Activated CD4-positive, alpha-beta T cell treated with anti-CD3 and anti-CD28 coated beads, Interleukin-10, Interleukin-2, amounts not matched to agents 100 ng/mL and 50 ng/mL, durations not matched to agents 16 hours and 8 hours (primary cell): ENCODE results near the gene FCER2.

Experiments used
- DNase-seq: peaks from one replicate; pipeline ENCODE4 v3.0.0-alpha.2; 2020

The FCER2 gene

GRCh38 chr19:7732045-7732444, 30.1 kb upstream of the FCER2 start, which contains the start of gene CLEC4G:
CLEC4G (minus strand) TSS chr19:7732110; CDS start chr19:7732102, 8 bp downstream.
- no peak for DNase-seq

GRCh38 chr19:7731615-7732014, 29.7 kb upstream of the FCER2 start:
- DNase-seq: no peak

GRCh38 chr19:7731218-7731595, 29.3 kb upstream of the FCER2 start:
- no peak for DNase-seq

- no peak for DNase-seq
Observed at GRCh38 chr19:7730286-7731217, 28.6 kb upstream of the FCER2 start.

GRCh38 chr19:7729831-7730285, 27.9 kb upstream of the FCER2 start:
- DNase-seq: no peak

GRCh38 chr19:7729211-7729610, 27.3 kb upstream of the FCER2 start:
- DNase-seq: no peak

GRCh38 chr19:7725791-7726190, 23.9 kb upstream of the FCER2 start:
- no peak for DNase-seq

GRCh38 chr19:7722231-7722651, 20.3 kb upstream of the FCER2 start:
- no peak for DNase-seq

- no peak for DNase-seq
Observed at GRCh38 chr19:7720351-7720750, 18.4 kb upstream of the FCER2 start.

GRCh38 chr19:7718668-7719067, 16.7 kb upstream of the FCER2 start:
- no peak for DNase-seq

GRCh38 chr19:7716762-7717161, 14.8 kb upstream of the FCER2 start:
- DNase-seq: no peak

GRCh38 chr19:7715671-7716070, 13.7 kb upstream of the FCER2 start:
- DNase-seq: no peak

- DNase-seq: no peak
Observed at GRCh38 chr19:7710616-7711015, 8.7 kb upstream of the FCER2 start.

- DNase-seq: no peak
Observed at GRCh38 chr19:7709932-7710460, 8.1 kb upstream of the FCER2 start.

- DNase-seq: no peak
Observed at GRCh38 chr19:7706955-7707456, 5.1 kb upstream of the FCER2 start.

GRCh38 chr19:7706188-7706954, 4.4 kb upstream of the FCER2 start:
- DNase-seq: no peak

- peak; percentile 78 for DNase-seq
Observed at GRCh38 chr19:7705387-7706187, 3.7 kb upstream of the FCER2 start.

- no peak for DNase-seq
Observed at GRCh38 chr19:7704280-7705060, 2.5 kb upstream of the FCER2 start.

- no peak for DNase-seq
Observed at GRCh38 chr19:7703332-7703731, 1.4 kb upstream of the FCER2 start.

GRCh38 chr19:7701049-7701653, 780 bp downstream of the FCER2 start:
- no peak for DNase-seq
